ENCODE results near the gene PRR14. TPM values are rescaled to one million over a fixed set of nuclear protein-coding genes. Genes with fewer than 3 reads are reported as not detected.
A peak's percentile ranks its signal among the peaks of the same experiment; 100 is the strongest.

The PRR14 gene
- 10 to 100 TPM in 2 of 4 donors, 1 to 10 TPM in 2; 1.0 to 82.4 (median 10.0) TPM for total RNA-seq

- intact Hi-C loops (cut with DNase I; ENCODE audit: low total_unique reads) = no loop called here
- peak; percentile 31 to 54 for TF ChIP-seq POLR2A (IDR thresholded peaks at IDR 0.05)
- TF ChIP-seq, protein P1, sequence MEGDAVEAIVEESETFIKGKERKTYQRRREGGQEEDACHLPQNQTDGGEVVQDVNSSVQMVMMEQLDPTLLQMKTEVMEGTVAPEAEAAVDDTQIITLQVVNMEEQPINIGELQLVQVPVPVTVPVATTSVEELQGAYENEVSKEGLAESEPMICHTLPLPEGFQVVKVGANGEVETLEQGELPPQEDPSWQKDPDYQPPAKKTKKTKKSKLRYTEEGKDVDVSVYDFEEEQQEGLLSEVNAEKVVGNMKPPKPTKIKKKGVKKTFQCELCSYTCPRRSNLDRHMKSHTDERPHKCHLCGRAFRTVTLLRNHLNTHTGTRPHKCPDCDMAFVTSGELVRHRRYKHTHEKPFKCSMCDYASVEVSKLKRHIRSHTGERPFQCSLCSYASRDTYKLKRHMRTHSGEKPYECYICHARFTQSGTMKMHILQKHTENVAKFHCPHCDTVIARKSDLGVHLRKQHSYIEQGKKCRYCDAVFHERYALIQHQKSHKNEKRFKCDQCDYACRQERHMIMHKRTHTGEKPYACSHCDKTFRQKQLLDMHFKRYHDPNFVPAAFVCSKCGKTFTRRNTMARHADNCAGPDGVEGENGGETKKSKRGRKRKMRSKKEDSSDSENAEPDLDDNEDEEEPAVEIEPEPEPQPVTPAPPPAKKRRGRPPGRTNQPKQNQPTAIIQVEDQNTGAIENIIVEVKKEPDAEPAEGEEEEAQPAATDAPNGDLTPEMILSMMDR (IDR thresholded peaks at IDR 0.05) = peak in 3 of 4 experiments; percentile 38 to 65 (median 42)
These were observed at the start of gene PRR14 for GRCh38 chr16:30650369-30651123. TSS of gene PRR14 (plus strand) at chr16:30650960. CDS start at chr16:30651646, 686 bp downstream.

GRCh38 chr16:30601966-30602365 lies 48.8 kb upstream of the PRR14 start:
- H3K9me3 ChIP-seq = no peaks in the 10 kb centered on the region
- no peak for DNase-seq
- no peaks in the 10 kb centered on the region for H3K4me1 ChIP-seq
- no peaks in the 10 kb centered on the region for H3K27me3 ChIP-seq
- no peak overlapping the region for H3K4me3 ChIP-seq
- no peak overlapping the region for H3K27ac ChIP-seq
- TF ChIP-seq, protein P1 (IDR thresholded peaks at IDR 0.05) = no peak
- TF ChIP-seq POLR2A (IDR thresholded peaks at IDR 0.05) = no peak
- intact Hi-C loops (cut with DNase I; ENCODE audit: low total_unique reads) = no loop called here
- H3K36me3 ChIP-seq = no peaks in the 10 kb centered on the region

More at GRCh38 chr16:30650369-30651123, at the start of gene PRR14:
- no peaks in the 10 kb centered on the region for H3K9me3 ChIP-seq
- peak; percentile 100 for DNase-seq
- no peaks in the 10 kb centered on the region for H3K27me3 ChIP-seq
- peak within 1 kb of the TSS; percentile 94 to 95 for H3K27ac ChIP-seq
- peak within 1 kb of the TSS; percentile 77 to 83 for H3K4me3 ChIP-seq
- H3K36me3 ChIP-seq = no peaks in the 10 kb centered on the region
- H3K4me1 ChIP-seq = peaks cover 0 to 7% of the 10 kb centered on the region in 2 donors

GRCh38 chr16:30602616-30603277 lies 48.0 kb upstream of the PRR14 start:
- no peaks in the 10 kb centered on the region for H3K4me1 ChIP-seq
- no peak for DNase-seq
- no peaks in the 10 kb centered on the region for H3K9me3 ChIP-seq
- H3K27ac ChIP-seq = no peak overlapping the region
- no peak overlapping the region for H3K4me3 ChIP-seq
- no peak for TF ChIP-seq POLR2A (IDR thresholded peaks at IDR 0.05)
- TF ChIP-seq, protein P1 (IDR thresholded peaks at IDR 0.05) = no peak
- no peaks in the 10 kb centered on the region for H3K36me3 ChIP-seq
- no peaks in the 10 kb centered on the region for H3K27me3 ChIP-seq
- intact Hi-C loops (cut with DNase I; ENCODE audit: low total_unique reads) = no loop called here

- Histone ChIP-seq H3K27me3 (no peaks in the 10 kb centered on the region), H3K36me3 (no peaks in the 10 kb centered on the region), H3K27ac (no peak overlapping the region), H3K9me3 (no peaks in the 10 kb centered on the region), H3K4me1 (no peaks in the 10 kb centered on the region), H3K4me3 (no peak overlapping the region)
- no peak for DNase-seq
- intact Hi-C loops (cut with DNase I; ENCODE audit: low total_unique reads) = no loop called here
- TF ChIP-seq, protein P1 (IDR thresholded peaks at IDR 0.05) = no peak
- TF ChIP-seq POLR2A (IDR thresholded peaks at IDR 0.05) = no peak
These were observed 46.8 kb upstream of the PRR14 start for GRCh38 chr16:30603945-30604315.

GRCh38 chr16:30604316-30604947 lies 46.3 kb upstream of the PRR14 start:
- intact Hi-C loops (cut with DNase I; ENCODE audit: low total_unique reads) = no loop called here
- no peak overlapping the region for H3K4me3 ChIP-seq
- H3K27me3 ChIP-seq = no peaks in the 10 kb centered on the region
- no peaks in the 10 kb centered on the region for H3K36me3 ChIP-seq
- no peak for DNase-seq
- TF ChIP-seq POLR2A (IDR thresholded peaks at IDR 0.05) = no peak
- TF ChIP-seq, protein P1 (IDR thresholded peaks at IDR 0.05) = no peak
- no peaks in the 10 kb centered on the region for H3K4me1 ChIP-seq
- H3K27ac ChIP-seq = no peak overlapping the region
- no peaks in the 10 kb centered on the region for H3K9me3 ChIP-seq

Data from uterus (tissue), 4 donors.